Muscle layer of duodenum (tissue), 2 donors: ENCODE results near the gene RASSF4.

ENCODE experiments used
- H3K27ac ChIP-seq: one replicate; pipeline ENCODE4 v1.7.0; 2013; ENCODE audit warnings: mild to moderate bottlenecking, low read length
- H3K27me3 ChIP-seq: one replicate; pipeline ENCODE4 v1.7.0; 2013; ENCODE audit warnings: low read depth, mild to moderate bottlenecking, control low read depth, low read length
- H3K36me3 ChIP-seq, 2 donors: one replicate each; pipeline ENCODE4 v1.7.0; 2013; ENCODE audit warnings: low read length in 2 of 2, control low read depth in 1 of 2, mild to moderate bottlenecking in 1 of 2; ENCODE audit not compliant: insufficient read depth in 2 of 2, control insufficient read depth in 1 of 2
- H3K4me1 ChIP-seq, 2 donors: one replicate each; pipeline ENCODE4 v1.7.0; 2013; ENCODE audit warnings: low read length in 2 of 2, mild to moderate bottlenecking in 2 of 2, control low read depth in 1 of 2, moderate library complexity in 1 of 2; ENCODE audit not compliant: insufficient read depth in 2 of 2, control insufficient read depth in 1 of 2
- H3K4me3 ChIP-seq, 2 donors: one replicate each; pipeline ENCODE4 v1.7.0; 2013; ENCODE audit warnings: low read length in 2 of 2, low read depth in 1 of 2, mild to moderate bottlenecking in 1 of 2
- H3K9me3 ChIP-seq, 2 donors: one replicate each; pipeline ENCODE4 v1.7.0; 2013; ENCODE audit warnings: low read length in 2 of 2, control low read depth in 1 of 2, mild to moderate bottlenecking in 1 of 2; ENCODE audit not compliant: control insufficient read depth in 1 of 2
- donor health status: healthy.

RASSF4 gene

DNA sequence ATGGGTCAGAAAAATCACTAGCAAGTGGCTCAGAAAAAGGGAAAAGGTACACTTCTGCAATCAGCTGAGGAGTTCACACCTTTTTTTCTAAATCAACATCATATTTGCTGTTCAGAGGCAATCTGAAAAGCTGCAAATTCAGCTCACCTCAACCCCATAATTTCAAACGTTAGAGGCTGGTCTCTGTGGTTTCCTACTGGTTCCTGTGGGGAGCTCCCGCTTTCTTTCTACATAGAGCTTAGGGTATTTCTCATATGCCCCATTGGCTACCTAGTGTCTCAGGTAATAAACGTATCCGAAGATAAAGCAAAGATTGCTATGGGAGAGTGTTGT, 35.9 kb downstream of the RASSF4 start:
- no peak overlapping the region for H3K4me3 ChIP-seq
- peaks cover 17 to 31% of the 10 kb centered on the region in 2 donors for H3K4me1 ChIP-seq
- no peaks in the 10 kb centered on the region for H3K9me3 ChIP-seq
- peaks cover 16 to 17% of the 10 kb centered on the region in 2 donors for H3K36me3 ChIP-seq
- H3K27me3 ChIP-seq = no peaks in the 10 kb centered on the region
- H3K27ac ChIP-seq = peak overlapping the region; percentile 52

GRCh38 chr10:44995914-44996669, 36.5 kb downstream of the RASSF4 start:
- Histone ChIP-seq H3K4me1 (peaks cover 17 to 31% of the 10 kb centered on the region in 2 donors), H3K9me3 (no peaks in the 10 kb centered on the region), H3K36me3 (peaks cover 17 to 19% of the 10 kb centered on the region in 2 donors), H3K4me3 (peak overlapping the region in 1 of 2 donors; percentile 25), H3K27ac (peak overlapping the region; percentile 52), H3K27me3 (no peaks in the 10 kb centered on the region)

- Histone ChIP-seq H3K9me3 (no peaks in the 10 kb centered on the region), H3K27me3 (no peaks in the 10 kb centered on the region), H3K27ac (peak overlapping the region; percentile 52), H3K4me3 (peak overlapping the region in 1 of 2 donors; percentile 25), H3K4me1 (peaks cover 17 to 38% of the 10 kb centered on the region in 2 donors), H3K36me3 (peaks cover 6 to 15% of the 10 kb centered on the region in 2 donors)
Observed at GRCh38 chr10:44997105-44997748, 37.6 kb downstream of the RASSF4 start.

GRCh38 chr10:44998146-44998631, 38.6 kb downstream of the RASSF4 start:
- no peaks in the 10 kb centered on the region for H3K27me3 ChIP-seq
- H3K36me3 ChIP-seq = peaks cover 0 to 11% of the 10 kb centered on the region in 2 donors
- no peaks in the 10 kb centered on the region for H3K9me3 ChIP-seq
- H3K4me1 ChIP-seq = peaks cover 17 to 44% of the 10 kb centered on the region in 2 donors
- H3K4me3 ChIP-seq = no peak overlapping the region
- H3K27ac ChIP-seq = no peak overlapping the region

DNA sequence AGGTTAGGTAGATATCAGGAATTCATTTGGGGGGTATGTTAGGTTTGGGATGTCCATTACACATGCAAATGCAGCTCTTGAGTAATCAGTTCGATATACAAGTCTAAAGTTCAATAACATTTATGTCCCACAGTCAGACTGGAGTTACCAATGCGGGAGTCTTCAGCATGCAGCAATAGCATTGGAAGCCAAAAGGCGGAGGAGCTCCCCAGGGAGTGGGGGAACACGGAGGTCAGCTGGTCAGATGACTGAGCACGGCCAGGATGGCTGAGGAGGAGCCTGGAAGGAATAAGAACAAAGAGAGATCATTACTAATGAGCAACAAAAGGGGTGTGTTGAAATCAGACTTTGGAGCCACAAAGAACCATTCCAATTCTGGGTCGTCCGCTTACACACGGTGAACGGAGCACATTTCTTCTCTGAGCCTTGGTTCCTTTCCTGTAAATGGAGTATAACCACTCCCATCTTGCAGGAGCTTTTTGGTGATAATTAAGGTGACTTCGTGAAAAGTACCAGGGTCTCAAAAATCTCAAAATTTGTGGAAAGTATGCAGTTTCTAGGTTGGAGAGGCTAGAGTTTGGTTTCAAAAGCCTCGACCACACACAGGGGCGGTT, 40.6 kb downstream of the RASSF4 start:
- H3K4me1 ChIP-seq = peaks cover 17 to 37% of the 10 kb centered on the region in 2 donors

DNA sequence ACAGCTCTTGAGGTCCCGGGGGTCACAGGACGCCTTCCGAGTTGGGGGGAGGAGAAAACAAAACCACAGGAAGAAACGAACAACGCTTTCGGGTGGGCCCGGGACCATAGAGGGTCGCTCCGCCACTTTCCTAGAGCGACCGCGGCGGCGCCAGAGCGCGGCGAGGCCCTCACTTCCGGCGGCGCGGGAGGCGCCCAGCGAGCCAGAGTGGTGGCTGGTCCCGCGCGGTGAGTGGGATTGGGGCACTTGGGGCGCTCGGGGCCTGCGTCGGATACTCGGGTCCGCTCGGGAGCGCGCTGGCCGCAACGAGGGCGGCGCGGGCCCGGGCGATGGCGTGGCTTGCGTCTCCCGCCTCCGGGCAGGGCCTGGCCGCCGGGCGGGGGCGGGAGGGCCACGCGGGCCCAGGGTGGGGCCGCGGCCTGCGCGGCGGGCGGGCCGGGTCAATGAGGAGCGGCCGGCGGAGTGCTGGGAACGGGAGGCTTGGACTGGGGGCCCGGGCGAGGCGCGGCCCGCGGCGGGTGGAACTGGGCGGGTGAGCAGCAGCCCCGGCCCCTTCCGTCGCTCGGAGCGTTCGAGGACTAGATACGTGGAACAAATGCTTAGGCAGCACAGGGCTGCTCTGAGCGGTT, 41.3 kb downstream of the RASSF4 start, which contains the start of gene ZNF22:
Gene ZNF22, plus strand, starts transcription at position 172 of the 629 bp plus-strand sequence. CDS start 2,446 bp downstream, outside the sequence.
- peaks cover 12 to 31% of the 10 kb centered on the region in 2 donors for H3K4me1 ChIP-seq
- no peaks in the 10 kb centered on the region for H3K9me3 ChIP-seq
- H3K4me3 ChIP-seq = peak within 1 kb of the TSS; percentile 75 to 80
- H3K36me3 ChIP-seq = peaks cover 0 to 15% of the 10 kb centered on the region in 2 donors
- peak within 1 kb of the TSS; percentile 96 for H3K27ac ChIP-seq
- no peaks in the 10 kb centered on the region for H3K27me3 ChIP-seq

More for the DNA sequence above, 40.6 kb downstream of the RASSF4 start:
- H3K27me3 ChIP-seq = no peaks in the 10 kb centered on the region
- H3K4me3 ChIP-seq = peak overlapping the region; percentile 57 to 75
- H3K9me3 ChIP-seq = no peaks in the 10 kb centered on the region
- peaks cover 0 to 15% of the 10 kb centered on the region in 2 donors for H3K36me3 ChIP-seq
- peak overlapping the region; percentile 83 for H3K27ac ChIP-seq

- Histone ChIP-seq H3K9me3 (no peaks in the 10 kb centered on the region), H3K4me3 (peak overlapping the region; percentile 75 to 80), H3K27ac (peak overlapping the region; percentile 96), H3K36me3 (peaks cover 0 to 15% of the 10 kb centered on the region in 2 donors), H3K4me1 (peaks cover 5 to 24% of the 10 kb centered on the region in 2 donors), H3K27me3 (no peaks in the 10 kb centered on the region)
Observed at GRCh38 chr10:45001381-45002148, 42.0 kb downstream of the RASSF4 start.

DNA sequence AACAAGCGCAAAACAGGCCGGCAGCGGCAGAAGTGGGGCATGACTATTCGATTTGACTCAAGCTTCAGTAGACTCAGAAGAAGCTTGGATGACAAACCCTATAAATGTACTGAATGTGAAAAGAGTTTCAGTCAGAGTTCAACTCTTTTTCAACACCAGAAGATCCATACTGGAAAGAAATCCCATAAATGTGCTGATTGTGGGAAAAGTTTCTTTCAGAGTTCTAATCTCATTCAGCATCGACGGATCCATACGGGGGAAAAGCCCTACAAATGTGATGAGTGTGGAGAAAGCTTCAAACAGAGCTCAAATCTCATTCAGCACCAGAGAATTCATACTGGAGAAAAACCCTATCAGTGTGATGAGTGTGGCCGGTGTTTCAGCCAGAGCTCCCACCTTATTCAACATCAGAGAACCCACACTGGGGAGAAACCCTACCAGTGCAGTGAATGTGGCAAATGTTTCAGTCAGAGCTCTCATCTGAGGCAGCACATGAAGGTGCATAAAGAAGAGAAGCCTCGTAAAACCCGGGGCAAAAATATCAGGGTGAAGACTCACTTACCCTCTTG, 43.9 kb downstream of the RASSF4 start:
- Histone ChIP-seq H3K27ac (no peak overlapping the region), H3K27me3 (no peaks in the 10 kb centered on the region), H3K4me1 (peaks cover 0 to 13% of the 10 kb centered on the region in 2 donors), H3K9me3 (no peaks in the 10 kb centered on the region), H3K4me3 (no peak overlapping the region), H3K36me3 (peaks cover 0 to 15% of the 10 kb centered on the region in 2 donors)

GRCh38 chr10:45004661-45005060, 45.1 kb downstream of the RASSF4 start:
- peaks cover 0 to 13% of the 10 kb centered on the region in 2 donors for H3K4me1 ChIP-seq

GRCh38 chr10:45005284-45005683, 45.7 kb downstream of the RASSF4 start:
- Histone ChIP-seq H3K27ac (no peak overlapping the region), H3K9me3 (no peaks in the 10 kb centered on the region), H3K36me3 (peaks cover 0 to 15% of the 10 kb centered on the region in 2 donors), H3K4me3 (no peak overlapping the region), H3K27me3 (no peaks in the 10 kb centered on the region), H3K4me1 (peaks cover 0 to 13% of the 10 kb centered on the region in 2 donors)

More at GRCh38 chr10:45004661-45005060, 45.1 kb downstream of the RASSF4 start:
- Histone ChIP-seq H3K36me3 (peaks cover 0 to 15% of the 10 kb centered on the region in 2 donors), H3K4me3 (no peak overlapping the region), H3K9me3 (no peaks in the 10 kb centered on the region), H3K27ac (no peak overlapping the region), H3K27me3 (no peaks in the 10 kb centered on the region)
